HG03095 (cell line): ENCODE measurements around the gene DBET.
"Not testable (repeated sequence)": the region's sequence is repeated elsewhere in the genome, so short reads cannot be mapped to it uniquely, and the experiment has no call there.

ENCODE experiments used
- ATAC-seq: cut with Tn5 transposase; IDR thresholded peaks from one replicate; pipeline ENCODE4 v1.9.1; 2021; ENCODE audit warnings: moderate library complexity; ENCODE audit not compliant: unreplicated experiment

DBET gene

GRCh38 chr4:190049378-190050239, 14.7 kb upstream of the DBET start:
- not testable (repeated sequence) for ATAC-seq

- not testable (repeated sequence) for ATAC-seq
Measured at GRCh38 chr4:190058997-190059396, 5.3 kb upstream of the DBET start.

- ATAC-seq, result not testable (repeated sequence)
Measured at GRCh38 chr4:190064805-190065204, 503 bp downstream of the DBET start.

GRCh38 chr4:190068351-190068750, 4.0 kb downstream of the DBET start:
- not testable (repeated sequence) for ATAC-seq

GRCh38 chr4:190093052-190093451, 28.8 kb downstream of the DBET start:
- not testable (repeated sequence) for ATAC-seq

GRCh38 chr4:190094031-190094430, 29.7 kb downstream of the DBET start:
- ATAC-seq, result not testable (repeated sequence)

GRCh38 chr4:190095335-190095734, 31.0 kb downstream of the DBET start:
- not testable (repeated sequence) for ATAC-seq

- ATAC-seq, result not testable (repeated sequence)
Measured at GRCh38 chr4:190099605-190100004, 35.3 kb downstream of the DBET start.

GRCh38 chr4:190101525-190101924, 37.2 kb downstream of the DBET start:
- not testable (repeated sequence) for ATAC-seq

- not testable (repeated sequence) for ATAC-seq
Measured at GRCh38 chr4:190106191-190106590, 41.9 kb downstream of the DBET start.

- not testable (repeated sequence) for ATAC-seq
Measured at GRCh38 chr4:190106611-190107480, 42.5 kb downstream of the DBET start.

- ATAC-seq, result not testable (repeated sequence)
Measured at GRCh38 chr4:190107766-190108485, 43.6 kb downstream of the DBET start.

GRCh38 chr4:190108756-190109155, 44.5 kb downstream of the DBET start:
- ATAC-seq, result not testable (repeated sequence)

GRCh38 chr4:190109390-190110011, 45.2 kb downstream of the DBET start:
- not testable (repeated sequence) for ATAC-seq

- not testable (repeated sequence) for ATAC-seq
Measured at GRCh38 chr4:190110033-190110432, 45.7 kb downstream of the DBET start.

- not testable (repeated sequence) for ATAC-seq
Measured at GRCh38 chr4:190110570-190111295, 46.4 kb downstream of the DBET start.

- ATAC-seq, result not testable (repeated sequence)
Measured at GRCh38 chr4:190112879-190113278, 48.6 kb downstream of the DBET start.

- not testable (repeated sequence) for ATAC-seq
Measured at GRCh38 chr4:190114991-190115390, 50.7 kb downstream of the DBET start.
